Measurements from ENCODE around the gene TXNDC16.

- TF ChIP-seq ZNF121 (tag by site-specific recombination; IDR thresholded peaks at IDR 0.05) (no peak), ZNF138 (tag by site-specific recombination; IDR thresholded peaks at IDR 0.05; ENCODE audit: borderline replicate concordance) (no peak), REST (tag by site-specific recombination; IDR thresholded peaks at IDR 0.05) (no peak), ZBTB20 (tag by site-specific recombination; IDR thresholded peaks at IDR 0.05) (no peak)
- TF ChIP-seq, protein P1, sequence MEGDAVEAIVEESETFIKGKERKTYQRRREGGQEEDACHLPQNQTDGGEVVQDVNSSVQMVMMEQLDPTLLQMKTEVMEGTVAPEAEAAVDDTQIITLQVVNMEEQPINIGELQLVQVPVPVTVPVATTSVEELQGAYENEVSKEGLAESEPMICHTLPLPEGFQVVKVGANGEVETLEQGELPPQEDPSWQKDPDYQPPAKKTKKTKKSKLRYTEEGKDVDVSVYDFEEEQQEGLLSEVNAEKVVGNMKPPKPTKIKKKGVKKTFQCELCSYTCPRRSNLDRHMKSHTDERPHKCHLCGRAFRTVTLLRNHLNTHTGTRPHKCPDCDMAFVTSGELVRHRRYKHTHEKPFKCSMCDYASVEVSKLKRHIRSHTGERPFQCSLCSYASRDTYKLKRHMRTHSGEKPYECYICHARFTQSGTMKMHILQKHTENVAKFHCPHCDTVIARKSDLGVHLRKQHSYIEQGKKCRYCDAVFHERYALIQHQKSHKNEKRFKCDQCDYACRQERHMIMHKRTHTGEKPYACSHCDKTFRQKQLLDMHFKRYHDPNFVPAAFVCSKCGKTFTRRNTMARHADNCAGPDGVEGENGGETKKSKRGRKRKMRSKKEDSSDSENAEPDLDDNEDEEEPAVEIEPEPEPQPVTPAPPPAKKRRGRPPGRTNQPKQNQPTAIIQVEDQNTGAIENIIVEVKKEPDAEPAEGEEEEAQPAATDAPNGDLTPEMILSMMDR (tag by site-specific recombination; IDR thresholded peaks at IDR 0.05): no peak
Measured at GRCh38 chr14:52413729-52414408, 138.4 kb downstream of the TXNDC16 start.

All from HEK293 (cell line).